OCI-M2 (cell line): ENCODE results near the gene SEC24D.

ENCODE experiments used
- DNase-seq: peaks from one replicate; lab custom pipeline; 2025; ENCODE audit not compliant: unreplicated experiment; lab: John Stamatoyannopoulos, UW

SEC24D gene

DNA sequence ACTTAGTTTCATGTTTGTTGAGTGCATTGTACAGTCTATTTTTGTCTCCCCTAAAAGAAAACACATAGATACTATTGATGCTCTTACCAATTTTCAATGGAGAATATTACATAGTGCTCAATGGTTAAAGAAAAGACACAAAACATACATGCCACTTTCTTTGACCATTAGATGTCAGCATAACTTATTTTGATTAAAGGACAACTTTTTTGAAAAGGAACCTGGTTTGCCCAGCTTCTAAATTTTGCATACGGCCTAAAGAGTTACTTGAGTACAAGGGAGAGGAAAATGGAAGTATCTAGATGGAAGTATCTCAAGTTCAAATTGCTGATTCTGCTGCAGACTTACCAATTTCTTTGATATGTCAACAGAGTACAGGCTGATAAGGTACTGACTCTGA lies 82.2 kb downstream of the SEC24D start:
- no peak for DNase-seq

DNA sequence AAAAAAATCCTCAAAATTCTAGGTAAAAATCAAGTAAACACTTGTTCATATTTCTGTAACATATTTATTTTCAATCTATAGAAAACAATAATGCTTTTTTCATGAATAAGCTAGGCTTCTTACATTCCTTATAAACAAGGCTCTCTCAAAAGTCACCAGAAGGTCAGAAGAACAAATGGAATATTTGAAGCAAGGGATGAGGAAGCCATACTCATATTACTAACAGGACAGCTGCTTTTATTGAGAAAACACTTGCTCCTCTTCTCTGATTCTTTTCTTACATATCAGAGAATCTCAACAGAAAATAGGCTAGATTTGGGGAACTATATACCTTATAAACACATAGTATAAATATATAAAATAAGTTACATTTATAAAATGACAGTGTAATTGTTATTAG lies 82.8 kb downstream of the SEC24D start:
- DNase-seq: no peak

DNA sequence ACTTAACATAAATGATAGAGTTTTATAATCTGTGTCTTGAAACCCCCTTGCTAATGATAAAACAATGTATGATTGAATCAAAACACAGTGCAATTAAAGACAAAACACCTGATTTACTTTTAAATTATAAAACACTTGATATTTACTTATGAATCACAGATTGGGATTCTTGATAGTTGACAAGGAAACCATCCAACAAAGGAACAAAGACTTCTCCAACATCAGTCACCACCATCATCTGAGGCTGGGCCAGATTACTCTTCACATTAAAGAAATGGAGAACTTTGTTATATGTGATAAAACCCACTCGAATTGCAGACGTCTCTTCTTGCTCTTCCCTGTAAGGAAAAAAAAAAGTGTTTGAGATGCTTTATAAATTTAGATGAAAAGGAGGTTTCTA lies 83.4 kb downstream of the SEC24D start:
- DNase-seq: no peak

DNA sequence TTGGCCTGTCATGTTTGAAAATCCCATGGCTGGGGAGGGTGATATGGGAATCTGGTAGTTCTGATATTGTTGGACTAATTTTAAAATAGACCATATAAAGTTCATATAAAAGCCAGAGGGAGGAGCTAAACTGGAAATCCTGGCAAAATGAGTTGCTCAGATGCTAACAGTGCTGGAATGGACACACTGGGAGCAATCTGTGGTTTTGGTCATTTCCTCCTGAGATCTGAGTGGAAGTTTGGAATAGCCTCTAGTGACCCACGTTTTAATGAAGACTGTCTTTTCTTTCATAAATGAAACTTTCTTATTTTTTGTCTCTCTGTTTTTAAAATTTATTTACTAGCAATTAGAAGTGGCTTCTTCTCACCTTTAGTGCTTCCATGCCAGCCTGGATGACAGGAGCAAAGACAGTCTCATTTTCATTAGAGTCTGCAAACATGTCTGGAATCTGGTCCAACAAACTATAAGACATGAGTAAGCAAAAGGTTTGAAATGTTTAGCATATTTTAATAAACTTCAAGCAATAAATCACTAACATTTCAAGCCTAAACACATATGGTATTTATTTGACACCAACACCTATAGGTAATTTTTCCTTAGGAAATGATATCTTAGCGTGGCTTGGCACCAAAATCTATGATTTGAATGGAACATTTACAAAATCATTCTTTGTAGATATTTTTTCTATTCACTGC lies 84.2 kb downstream of the SEC24D start:
- DNase-seq: no peak

DNA sequence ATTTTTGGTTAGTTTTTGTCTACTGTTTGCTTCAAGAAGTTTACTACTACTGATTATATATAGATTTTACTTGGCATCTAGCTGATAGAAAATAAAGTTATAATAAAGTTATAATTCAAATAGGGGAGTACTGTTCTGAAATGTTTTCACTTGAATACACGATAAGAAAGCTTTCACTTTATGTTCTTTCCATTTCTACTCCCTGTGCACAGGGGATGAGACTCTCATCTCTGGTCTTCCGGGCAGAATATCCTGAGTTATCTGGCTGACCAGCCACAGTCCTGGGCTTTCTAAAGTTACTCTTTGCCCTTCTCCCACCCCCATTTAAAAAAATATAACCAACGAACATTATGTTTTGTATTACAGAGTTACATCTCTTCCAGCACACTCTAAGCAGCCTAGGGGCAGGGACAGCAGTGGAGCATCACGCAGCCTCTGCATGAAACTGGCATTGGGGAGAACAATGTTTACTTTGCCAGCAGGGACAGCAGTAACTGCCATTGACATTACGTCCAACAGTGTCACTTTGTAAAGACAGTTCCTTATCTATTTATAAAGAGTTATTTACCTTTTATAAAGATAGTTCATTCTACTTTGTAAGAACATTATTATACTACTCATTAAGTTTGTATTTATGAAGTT lies 86.5 kb downstream of the SEC24D start:
- DNase-seq: no peak

DNA sequence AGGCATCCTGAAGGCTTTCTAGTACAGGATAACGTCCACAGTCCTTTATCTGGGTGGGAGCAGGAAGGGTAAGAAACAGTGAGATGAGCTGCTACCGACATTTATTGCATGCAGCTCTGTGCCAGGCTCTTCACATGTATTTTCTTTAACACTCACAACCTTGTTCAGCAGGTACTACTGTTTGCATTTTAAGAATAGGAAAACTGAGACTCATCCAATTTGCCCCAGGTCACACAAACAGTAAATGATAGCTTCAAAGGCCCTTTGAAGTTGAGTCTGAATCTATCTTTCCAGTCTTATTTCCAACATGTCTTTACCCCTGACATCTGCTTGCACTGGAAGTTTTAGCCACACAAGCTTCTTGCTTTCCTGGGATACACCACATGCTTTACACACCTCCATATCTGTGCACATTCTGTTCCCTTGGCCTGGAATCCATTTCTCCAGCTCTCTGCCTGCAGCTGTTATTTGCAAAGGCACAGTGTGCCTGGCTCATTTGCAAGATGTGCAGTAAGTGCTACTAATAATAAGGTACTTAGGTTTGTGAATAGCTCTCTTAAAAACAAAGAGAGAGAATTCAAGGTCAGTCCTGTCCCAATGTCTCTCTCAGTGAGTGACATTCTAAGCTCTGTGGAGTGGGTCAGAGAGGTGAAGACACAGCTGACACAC lies 89.5 kb downstream of the SEC24D start:
- no peak for DNase-seq

DNA sequence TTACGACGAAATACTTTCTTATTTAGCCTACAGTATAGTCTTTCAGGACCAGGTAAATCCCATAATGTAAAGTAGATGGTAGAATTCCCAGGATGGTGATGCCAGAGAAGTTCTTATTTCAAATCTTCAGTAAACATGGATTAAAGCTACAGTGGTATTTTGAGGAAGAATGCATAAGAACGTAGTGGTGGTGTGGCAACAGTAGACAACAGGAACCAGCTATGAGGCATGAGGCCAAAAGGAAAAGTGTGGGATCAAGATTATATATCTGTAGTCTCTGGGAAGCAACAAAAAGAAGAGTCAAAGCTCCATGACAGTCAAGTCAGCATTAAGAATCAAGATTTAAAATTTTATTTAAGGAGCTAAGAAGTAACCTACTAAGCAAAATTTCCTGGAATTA lies 90.6 kb downstream of the SEC24D start:
- no peak for DNase-seq

DNA sequence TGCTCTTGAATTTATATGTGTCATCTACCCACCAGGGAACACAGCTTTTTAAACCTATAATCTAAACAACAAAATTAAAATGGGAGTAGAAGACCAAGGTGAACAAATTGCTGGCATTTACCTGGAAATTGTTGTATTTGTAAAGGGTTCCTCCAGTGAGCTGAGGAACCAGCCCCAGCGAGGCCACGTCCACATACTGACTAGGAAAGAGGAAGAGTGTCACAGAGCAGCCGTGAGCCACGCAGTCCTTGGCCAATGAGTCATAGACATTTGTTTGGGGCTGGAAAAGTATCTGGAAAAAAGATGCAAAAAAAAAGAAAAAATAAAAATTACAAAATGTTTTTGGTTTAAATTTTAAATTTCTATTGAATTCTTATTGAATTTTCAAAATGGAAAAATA lies 92.1 kb downstream of the SEC24D start:
- no peak for DNase-seq

DNA sequence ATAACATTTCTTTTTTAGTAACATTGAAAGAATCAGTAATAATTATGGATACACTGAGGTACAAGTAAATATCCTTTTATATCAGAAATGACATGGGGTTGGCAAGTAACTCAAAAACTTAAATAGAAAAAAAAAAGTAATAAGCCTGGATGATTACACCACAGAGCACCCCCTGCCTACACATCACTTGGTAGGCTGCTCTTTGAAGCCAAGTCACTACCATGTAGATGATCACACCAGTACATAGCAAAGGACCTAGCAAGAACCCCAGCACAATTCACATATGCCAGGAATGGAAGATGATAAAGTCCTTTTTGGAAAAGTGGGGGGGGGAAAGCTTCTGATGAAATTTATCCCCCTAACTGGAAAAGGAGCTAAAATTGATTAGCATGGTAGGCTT lies 93.9 kb downstream of the SEC24D start:
- no peak for DNase-seq

DNA sequence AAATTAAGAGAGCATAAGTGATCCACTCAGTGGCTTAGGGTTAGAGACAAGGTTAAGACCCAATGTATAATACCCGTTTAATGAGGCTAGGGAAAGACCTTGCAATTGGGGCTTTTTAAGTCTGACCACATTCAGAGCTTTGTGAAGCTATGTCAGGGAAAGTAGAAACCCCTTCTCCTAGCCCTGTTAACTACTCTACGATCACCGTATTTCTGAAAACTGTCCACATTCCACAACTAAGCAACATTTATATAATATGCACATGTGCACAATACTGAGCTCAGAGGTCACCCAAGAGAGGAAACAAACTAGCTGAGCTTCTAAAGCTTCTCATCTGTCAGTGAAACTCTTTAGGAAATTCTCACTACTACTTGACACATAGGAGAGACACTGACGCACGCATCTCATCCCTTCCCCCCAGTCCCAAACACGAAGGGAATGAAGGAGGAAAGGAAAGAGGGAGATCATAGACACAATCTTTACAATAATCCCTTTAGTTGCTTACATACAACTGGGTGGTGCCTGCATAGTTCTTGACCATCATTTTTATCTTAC lies 94.5 kb downstream of the SEC24D start:
- DNase-seq: no peak

DNA sequence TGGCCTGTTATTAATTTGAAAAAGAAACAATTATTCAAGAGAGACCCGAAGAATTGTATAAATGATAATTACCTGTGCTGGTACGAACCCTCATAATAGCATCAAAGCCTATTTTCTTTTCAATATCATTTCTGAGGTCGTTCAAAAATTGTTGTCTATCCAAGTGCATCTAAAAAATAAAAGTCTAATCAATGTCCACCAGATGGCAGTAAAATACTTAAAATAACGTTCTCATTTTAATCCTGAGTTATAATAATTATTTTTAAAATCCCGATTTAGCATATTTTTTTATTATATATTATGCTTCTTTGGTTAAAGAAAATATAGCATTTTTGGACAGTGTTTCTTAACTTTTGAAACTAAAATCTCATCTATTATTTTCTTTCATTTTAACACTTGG lies 95.1 kb downstream of the SEC24D start:
- DNase-seq: no peak

DNA sequence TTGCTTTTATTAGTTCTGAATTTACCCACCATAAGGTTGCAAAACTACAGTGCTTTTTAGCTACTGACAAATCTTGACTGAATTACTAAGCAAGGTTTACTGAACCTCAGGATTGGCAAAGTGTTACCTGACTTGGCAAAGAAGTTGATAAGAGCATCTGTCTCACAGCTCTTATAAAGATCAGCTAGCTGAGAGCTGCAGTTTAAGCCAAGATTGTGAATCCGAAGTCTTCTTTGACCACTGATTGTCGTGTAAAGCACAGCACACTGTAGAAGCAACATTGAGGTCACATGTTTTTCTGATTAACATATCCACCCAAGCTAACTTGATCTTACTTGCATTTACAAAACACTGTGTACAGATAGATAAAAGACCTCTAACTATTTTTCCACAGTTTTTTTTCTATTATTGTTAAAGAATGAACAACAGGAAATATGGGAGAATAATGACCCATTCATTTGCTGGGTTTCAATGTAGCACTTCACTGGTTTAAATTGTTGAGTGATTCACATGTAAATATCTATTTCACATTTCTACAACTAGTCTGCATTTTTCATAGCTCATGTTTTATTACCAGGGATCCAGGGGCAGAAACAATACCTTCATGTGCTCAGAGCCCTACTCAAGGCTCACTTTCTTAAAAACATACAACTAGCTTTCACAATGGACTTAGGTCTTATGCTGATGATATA lies 96.8 kb downstream of the SEC24D start:
- no peak for DNase-seq

DNA sequence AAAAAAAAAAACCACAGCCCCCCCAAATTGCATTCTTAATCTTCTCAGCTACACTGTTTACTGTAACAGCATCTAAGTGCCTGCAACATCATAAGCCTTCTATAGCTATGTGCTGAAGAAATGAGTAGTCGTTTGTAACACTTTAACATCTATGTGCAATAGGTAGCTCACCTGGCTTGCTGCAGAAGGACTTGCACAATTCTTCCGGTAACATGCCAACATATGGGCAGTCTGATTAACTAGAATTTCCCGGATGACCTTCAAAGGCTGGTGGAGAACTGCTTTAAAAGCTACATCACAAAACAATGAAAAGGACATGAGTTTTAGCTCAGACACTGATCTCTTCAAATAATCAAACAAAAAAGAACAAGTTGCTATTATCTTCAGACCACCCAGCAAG lies 97.8 kb downstream of the SEC24D start:
- no peak for DNase-seq

DNA sequence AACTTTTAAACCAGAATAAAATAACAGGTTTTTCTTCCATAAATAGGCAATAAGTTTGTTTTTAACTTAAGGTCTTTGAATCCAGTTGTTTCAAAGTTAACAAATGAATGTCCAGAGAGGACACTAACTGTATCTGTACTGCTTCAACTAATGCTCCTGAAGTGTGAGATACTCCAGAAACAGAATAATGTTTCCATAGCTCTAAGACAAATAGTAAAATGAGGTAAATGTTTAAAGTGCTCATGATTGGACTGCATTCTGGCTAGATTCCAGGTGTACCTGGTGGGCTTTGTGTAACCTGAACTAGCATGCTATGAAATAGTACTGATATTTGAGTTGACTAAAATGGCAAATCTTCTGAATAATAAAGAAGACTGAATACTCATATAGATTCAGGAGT lies 99.0 kb downstream of the SEC24D start:
- DNase-seq: no peak

DNA sequence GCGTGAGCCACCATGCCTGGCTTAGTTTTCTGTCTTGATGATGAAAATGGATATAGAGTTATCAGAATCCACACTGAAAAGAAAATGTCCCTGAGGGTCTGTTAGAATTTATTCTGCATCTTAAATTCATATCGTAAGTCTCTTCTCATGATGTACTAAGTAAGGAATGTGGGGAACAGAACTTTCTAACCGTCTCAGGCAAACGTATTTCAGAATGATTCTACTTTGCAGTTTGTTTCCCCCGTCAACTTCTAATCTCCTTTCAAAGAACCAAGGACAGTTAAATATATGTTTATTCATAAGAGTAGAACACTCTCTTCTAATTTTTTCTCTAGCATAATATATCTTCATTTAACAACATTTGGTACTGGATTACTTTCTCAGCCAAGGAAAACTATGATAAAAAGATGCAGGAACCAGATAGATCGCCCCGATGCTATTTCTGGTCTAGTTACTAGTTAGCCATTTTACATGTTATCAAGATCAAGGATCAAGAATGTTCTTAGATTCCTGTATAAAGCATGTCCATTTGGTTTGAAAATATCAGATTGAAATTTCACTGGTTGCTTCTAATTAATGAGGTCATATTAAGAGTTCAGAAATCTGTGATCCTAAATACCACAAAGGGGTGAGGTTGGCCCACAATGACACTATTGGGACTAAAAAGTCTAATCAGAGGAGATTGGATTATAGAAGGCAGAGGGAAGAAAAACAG lies 101.3 kb downstream of the SEC24D start:
- DNase-seq: no peak

DNA sequence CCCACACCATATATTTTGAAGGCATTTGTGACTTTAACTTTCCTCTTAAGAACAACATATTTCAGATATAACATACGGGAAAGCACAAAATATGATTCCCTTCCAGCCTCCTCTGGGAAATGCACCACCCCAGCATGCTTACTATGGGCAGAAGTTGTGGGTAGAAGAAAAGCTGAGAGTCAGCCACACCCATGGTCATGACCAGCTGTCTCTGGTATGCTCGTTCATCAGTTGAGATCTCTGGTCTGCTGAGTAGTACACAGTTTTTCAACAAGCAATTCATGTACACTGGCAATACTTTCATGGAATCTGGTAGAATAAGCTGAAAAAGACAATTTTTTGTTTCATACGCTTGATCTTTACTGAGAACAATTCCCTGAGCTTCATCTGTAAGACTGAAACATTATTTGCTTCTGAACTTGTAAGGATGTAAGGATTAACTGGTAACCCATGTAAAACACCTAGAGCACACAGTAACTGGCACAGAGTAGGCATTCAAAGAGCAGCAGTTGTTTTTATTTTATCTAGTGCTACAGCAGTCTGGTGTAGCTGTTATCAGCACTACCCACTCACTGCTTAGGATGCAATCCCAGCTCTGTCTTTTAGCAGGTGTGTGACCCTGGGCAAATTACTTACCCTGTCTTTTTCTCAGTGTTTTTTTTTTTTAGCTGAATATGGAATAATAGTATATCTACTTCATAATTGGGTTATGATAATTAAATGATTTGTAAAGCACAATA lies 103.2 kb downstream of the SEC24D start:
- no peak for DNase-seq

DNA sequence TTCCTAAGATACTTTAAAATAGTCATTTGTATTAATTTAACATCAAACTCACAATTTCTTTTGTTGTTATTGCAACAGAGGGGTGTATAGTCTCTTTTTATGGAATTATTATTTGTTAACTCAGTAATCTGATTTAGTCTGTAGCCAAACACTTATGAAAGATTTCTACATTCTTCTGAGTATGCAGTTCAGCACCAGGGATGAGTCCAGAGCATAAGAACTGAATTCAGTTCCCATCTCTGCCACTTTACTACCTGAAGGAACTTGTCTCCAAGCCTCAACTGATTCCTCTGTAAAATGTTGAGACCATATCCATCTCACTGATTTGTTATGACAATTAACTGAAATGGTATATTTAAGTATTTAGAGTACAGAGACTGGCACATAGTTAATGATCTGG lies 105.2 kb downstream of the SEC24D start:
- DNase-seq: no peak

DNA sequence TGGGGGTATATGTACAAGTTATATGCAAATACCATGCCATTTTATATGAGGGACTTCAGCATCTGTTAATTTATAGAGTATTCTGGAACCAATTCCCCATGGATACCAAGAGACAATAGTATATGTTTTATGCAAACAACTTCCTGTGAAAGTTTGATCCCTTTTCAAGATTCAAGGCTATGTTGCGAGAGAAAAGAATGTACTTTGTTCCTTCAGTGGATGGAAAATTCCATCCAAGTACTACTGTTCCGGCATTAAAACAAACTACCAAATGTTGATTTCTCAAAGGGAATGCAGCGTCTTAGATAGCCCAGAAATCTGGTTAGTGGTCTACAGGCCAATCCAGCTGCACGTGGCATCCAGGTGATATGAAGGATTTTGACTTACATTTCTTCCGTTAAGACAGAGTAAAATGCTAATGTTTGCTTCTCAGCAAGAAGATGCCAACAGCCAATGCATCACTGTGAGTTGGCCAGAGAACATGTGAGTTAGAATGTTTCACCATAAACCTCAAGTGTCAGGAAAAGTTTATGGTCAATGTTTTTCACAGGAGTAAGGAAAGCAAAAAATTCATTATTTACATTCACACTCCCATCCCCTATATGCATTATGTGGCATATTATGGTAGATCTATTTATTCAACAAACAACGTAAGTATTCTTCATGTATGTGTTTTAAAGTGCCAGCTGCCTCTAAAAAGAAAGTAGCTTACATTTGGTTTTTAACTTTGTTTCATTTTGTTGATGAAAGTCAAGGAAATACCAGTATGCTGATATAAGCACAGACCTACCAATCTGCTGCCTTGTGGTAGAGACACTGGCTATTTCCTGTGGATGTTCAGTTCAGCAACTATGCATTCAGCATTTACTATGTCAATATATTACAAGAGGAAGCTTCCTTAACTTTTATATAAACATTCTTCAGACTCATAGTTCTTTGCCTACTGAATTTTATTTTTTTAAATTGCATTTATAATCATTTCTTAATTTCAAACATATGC lies 106.3 kb downstream of the SEC24D start:
- DNase-seq: no peak

DNA sequence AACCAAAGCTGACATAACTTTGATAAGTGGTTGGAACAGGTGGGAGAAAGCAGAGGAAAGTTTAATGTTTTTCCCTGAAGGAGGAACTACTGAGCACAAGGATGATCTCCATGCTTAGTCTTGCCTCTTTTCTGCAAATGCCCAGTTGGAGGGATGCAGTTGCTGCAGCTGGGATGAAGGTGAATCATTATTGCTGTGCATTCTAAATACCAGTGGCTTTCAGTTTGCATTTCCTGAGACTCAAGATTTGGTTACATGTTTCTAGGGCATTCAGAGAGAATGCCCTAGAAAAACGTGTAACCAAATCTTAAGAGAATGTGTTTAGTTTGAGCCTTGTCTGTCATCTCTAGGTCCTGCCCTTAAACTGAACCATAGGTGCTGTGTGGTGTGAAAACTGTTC lies 108.6 kb downstream of the SEC24D start:
- no peak for DNase-seq
